ENCODE data around the gene CBFB. TPM values are rescaled to one million over a fixed set of nuclear protein-coding genes. Genes with fewer than 3 reads are reported as not detected.

CBFB gene
- total RNA-seq, 1 experiment from 2014 or later, result 79.3 TPM

DNA sequence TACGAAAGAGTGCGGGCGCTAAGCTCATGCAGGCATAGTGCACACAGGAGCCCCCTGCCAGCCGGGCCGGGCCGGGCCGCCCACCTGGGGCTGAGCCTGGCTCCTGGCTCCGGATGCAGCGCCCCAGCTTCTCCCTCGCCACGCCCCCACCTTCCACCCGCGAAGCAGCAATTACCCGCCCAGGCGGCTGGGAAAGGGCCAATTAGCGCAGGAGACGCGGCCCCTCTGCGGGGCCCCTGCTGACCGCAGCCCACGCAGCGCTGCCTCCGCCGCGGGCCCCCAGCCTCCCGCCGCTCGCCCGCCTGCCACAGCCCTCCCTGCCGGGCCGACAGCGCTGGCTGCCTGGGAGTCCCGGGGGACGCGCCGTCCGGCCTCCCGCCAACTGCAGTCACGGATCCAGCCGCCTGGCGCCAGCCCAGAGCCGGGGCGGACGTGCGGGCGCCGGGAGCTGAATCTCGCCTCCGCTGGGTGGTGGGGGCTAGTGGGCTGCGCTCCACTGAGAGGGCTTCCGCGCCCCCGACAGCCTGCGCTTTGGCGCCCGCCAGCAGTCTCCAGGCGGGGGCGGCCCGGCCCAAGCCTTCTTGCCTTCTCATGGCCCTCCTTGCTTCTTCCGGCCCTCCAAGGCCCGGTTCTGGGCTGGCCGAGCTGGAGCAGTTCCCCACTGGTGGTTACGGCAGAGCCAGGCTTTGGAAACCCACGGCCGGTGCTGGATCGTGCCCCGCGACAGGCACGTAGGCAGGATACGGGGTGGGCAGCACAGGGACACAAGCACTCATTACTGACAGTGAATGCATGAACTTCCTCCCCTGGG is 14.9 kb upstream of the CBFB start:
- Histone ChIP-seq H2AFZ (ENCODE audit: low read length) (peak overlapping the region; percentile 95), H3K9me3 (ENCODE audit: low read length) (no peaks in the 10 kb centered on the region), H3K4me3 (ENCODE audit: low read length) (peak overlapping the region; percentile 66), H3K27ac (ENCODE audit: low read length) (no peak overlapping the region), H3K9ac (ENCODE audit: low read length) (peak overlapping the region; percentile 69), H3K27me3 (ENCODE audit: low read length) (no peaks in the 10 kb centered on the region), H3K79me2 (ENCODE audit: low read length) (no peaks in the 10 kb centered on the region), H3K4me1 (ENCODE audit: low read length) (peaks cover 19% of the 10 kb centered on the region), H3K4me2 (ENCODE audit: low read depth, low read length, poor library complexity, severe bottlenecking) (peak overlapping the region; percentile 88), H3K9me2 (replicated peaks; ENCODE audit: insufficient read depth, low read length) (no peaks in the 10 kb centered on the region), H3K36me3 (ENCODE audit: insufficient read depth, low read length) (no peaks in the 10 kb centered on the region), H4K20me1 (ENCODE audit: insufficient read depth, low read depth, low read length) (no peaks in the 10 kb centered on the region)
- DNase-seq, result peak; percentile 80

DNA sequence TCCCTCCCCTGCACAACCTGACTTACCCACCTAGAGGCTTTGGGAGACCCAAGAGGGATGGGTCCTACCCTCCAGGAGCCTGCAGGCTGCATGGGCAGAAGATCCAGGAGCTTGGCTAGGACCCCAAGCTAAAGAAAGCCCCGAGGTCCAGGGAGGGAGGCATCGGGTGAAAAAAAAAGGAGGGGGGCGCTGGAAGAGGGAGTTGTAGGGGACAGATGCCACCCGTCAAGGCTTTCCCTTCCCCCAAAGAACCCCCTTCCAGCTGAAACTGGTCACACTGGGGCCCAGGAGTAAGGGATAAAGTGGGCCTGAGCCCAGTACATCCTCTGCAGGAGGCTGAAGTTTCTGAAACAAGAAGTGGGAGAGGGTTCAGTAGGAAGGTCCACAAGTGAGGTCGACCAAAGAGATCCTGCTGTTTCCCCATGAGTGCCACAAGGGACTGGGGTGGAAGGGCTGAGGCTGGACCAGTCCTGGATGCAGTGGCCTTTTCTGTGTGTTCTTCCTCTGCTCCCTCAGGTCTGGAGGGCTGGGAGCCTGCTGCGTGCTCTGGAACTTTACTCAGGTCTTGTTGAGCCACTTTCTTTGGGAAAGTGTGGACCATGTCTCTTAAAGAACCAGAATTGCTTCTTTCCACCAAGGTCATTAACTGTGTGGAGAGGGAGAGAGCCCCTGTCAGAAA is 14.2 kb upstream of the CBFB start:
- H3K4me2 ChIP-seq (ENCODE audit: low read depth, low read length, poor library complexity, severe bottlenecking), result peak overlapping the region; percentile 88
- H2AFZ ChIP-seq (ENCODE audit: low read length), result peak overlapping the region; percentile 95
- peak overlapping the region; percentile 66; the same call in 1 of the 2 replicates for H3K4me3 ChIP-seq (ENCODE audit: low read length)
- no peak overlapping the region for H3K27ac ChIP-seq (ENCODE audit: low read length)
- H3K36me3 ChIP-seq (ENCODE audit: insufficient read depth, low read length), result no peaks in the 10 kb centered on the region
- peaks cover 19% of the 10 kb centered on the region for H3K4me1 ChIP-seq (ENCODE audit: low read length)
- DNase-seq, result no peak
- no peaks in the 10 kb centered on the region for H3K79me2 ChIP-seq (ENCODE audit: low read length)
- H3K27me3 ChIP-seq (ENCODE audit: low read length), result no peaks in the 10 kb centered on the region
- no peaks in the 10 kb centered on the region for H3K9me3 ChIP-seq (ENCODE audit: low read length)
- H3K9ac ChIP-seq (ENCODE audit: low read length), result peak overlapping the region; percentile 69
- H4K20me1 ChIP-seq (ENCODE audit: insufficient read depth, low read depth, low read length), result no peaks in the 10 kb centered on the region
- no peaks in the 10 kb centered on the region for H3K9me2 ChIP-seq (replicated peaks; ENCODE audit: insufficient read depth, low read length)

DNA sequence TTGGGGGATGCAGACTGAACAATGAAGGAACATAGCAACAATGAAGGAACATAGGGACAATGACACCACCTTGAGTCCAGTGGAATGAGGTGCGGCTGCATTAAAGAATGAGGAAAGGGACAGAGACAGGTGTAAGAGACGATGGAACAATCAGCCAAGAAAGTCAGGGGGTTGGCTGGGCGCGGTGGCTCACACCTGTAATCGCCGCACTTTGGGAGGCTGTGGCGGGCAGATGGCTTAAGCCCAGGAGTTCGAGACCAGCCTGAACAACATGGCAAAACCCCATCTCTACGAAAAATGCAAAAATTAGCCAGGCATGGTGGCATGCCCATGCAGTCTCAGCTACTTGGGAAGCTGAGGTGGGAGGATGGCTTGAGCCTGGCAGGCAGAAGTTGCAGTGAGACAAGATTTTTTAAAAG is 13.6 kb upstream of the CBFB start:
- H2AFZ ChIP-seq (ENCODE audit: low read length), result no peak overlapping the region
- H3K9ac ChIP-seq (ENCODE audit: low read length), result no peak overlapping the region
- H3K9me2 ChIP-seq (replicated peaks; ENCODE audit: insufficient read depth, low read length), result no peaks in the 10 kb centered on the region
- H4K20me1 ChIP-seq (ENCODE audit: insufficient read depth, low read depth, low read length), result no peaks in the 10 kb centered on the region
- no peaks in the 10 kb centered on the region for H3K27me3 ChIP-seq (ENCODE audit: low read length)
- H3K79me2 ChIP-seq (ENCODE audit: low read length), result no peaks in the 10 kb centered on the region
- DNase-seq, result no peak
- H3K36me3 ChIP-seq (ENCODE audit: insufficient read depth, low read length), result no peaks in the 10 kb centered on the region
- H3K9me3 ChIP-seq (ENCODE audit: low read length), result no peaks in the 10 kb centered on the region
- H3K4me3 ChIP-seq (ENCODE audit: low read length), result no peak overlapping the region
- no peak overlapping the region for H3K4me2 ChIP-seq (ENCODE audit: low read depth, low read length, poor library complexity, severe bottlenecking)
- H3K27ac ChIP-seq (ENCODE audit: low read length), result no peak overlapping the region
- peaks cover 19% of the 10 kb centered on the region for H3K4me1 ChIP-seq (ENCODE audit: low read length)

DNA sequence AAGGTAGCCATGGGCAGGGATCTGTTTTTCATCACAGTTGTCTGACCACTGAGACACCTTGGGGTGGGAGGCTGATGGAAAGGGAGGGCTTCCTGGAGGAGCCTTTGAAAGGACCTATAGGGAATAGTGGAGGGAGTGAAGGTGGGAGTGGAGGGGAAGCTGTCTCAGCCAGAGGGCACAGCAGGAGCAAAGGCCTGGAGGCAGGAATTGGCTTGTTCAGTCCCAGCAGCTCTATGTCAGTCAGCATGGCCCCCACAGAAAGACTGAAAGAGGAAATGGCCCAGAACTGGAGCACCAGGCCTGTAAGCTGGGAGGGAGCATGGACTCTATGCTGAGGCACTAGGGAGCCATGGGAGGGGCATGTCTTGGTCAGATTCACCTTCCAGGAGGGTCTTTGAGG is 12.8 kb upstream of the CBFB start:
- H3K9me2 ChIP-seq (replicated peaks; ENCODE audit: insufficient read depth, low read length), result no peaks in the 10 kb centered on the region
- no peak overlapping the region for H2AFZ ChIP-seq (ENCODE audit: low read length)
- H3K4me2 ChIP-seq (ENCODE audit: low read depth, low read length, poor library complexity, severe bottlenecking), result no peak overlapping the region
- no peak overlapping the region for H3K4me3 ChIP-seq (ENCODE audit: low read length)
- H4K20me1 ChIP-seq (ENCODE audit: insufficient read depth, low read depth, low read length), result no peaks in the 10 kb centered on the region
- no peaks in the 10 kb centered on the region for H3K36me3 ChIP-seq (ENCODE audit: insufficient read depth, low read length)
- no peaks in the 10 kb centered on the region for H3K79me2 ChIP-seq (ENCODE audit: low read length)
- H3K4me1 ChIP-seq (ENCODE audit: low read length), result peaks cover 21% of the 10 kb centered on the region
- no peaks in the 10 kb centered on the region for H3K9me3 ChIP-seq (ENCODE audit: low read length)
- no peak for DNase-seq
- no peak overlapping the region for H3K27ac ChIP-seq (ENCODE audit: low read length)
- no peaks in the 10 kb centered on the region for H3K27me3 ChIP-seq (ENCODE audit: low read length)
- no peak overlapping the region for H3K9ac ChIP-seq (ENCODE audit: low read length)

DNA sequence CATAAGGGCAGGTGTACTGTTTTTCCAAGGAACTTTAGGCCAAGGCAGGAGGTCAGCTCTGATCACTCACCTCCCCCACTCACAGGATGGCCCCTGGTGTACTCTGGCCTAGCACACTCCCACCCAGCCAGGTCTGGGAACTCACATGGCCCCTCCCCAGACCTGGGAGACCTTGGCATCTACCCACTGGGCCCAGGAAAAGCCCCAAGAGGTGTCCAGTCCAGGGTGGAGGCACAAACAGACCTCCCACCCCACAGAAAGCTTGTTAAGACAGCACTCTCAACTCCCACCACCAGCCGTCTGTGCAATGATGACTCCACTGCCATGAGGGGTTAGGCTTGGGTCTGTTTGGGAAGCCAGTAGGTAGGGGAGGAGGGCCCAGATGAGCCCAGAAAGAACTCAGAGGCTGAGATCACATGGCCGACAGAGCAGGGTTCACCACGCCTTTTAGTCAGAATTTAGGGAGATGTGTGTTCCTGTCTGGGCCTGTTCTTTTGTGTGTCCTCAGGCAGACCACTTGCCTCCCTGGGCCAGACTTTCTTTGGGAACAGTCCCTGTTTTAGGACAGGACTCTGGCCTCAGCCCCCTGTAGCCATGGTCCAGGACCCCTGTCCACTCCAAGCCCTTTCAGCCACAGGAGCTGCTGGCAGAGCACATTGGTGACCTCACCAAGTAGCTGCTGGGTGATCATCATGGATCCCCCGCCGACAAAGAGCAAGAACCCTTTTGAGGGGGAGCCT is 12.1 kb upstream of the CBFB start:
- no peak overlapping the region for H3K4me2 ChIP-seq (ENCODE audit: low read depth, low read length, poor library complexity, severe bottlenecking)
- H3K9me2 ChIP-seq (replicated peaks; ENCODE audit: insufficient read depth, low read length), result no peaks in the 10 kb centered on the region
- no peaks in the 10 kb centered on the region for H3K36me3 ChIP-seq (ENCODE audit: insufficient read depth, low read length)
- no peak overlapping the region for H3K27ac ChIP-seq (ENCODE audit: low read length)
- no peaks in the 10 kb centered on the region for H3K27me3 ChIP-seq (ENCODE audit: low read length)
- H3K79me2 ChIP-seq (ENCODE audit: low read length), result no peaks in the 10 kb centered on the region
- H3K9ac ChIP-seq (ENCODE audit: low read length), result no peak overlapping the region
- H3K4me3 ChIP-seq (ENCODE audit: low read length), result no peak overlapping the region
- H4K20me1 ChIP-seq (ENCODE audit: insufficient read depth, low read depth, low read length), result no peaks in the 10 kb centered on the region
- H3K4me1 ChIP-seq (ENCODE audit: low read length), result peaks cover 25% of the 10 kb centered on the region
- no peak overlapping the region for H2AFZ ChIP-seq (ENCODE audit: low read length)
- H3K9me3 ChIP-seq (ENCODE audit: low read length), result no peaks in the 10 kb centered on the region
- DNase-seq, result no peak

DNA sequence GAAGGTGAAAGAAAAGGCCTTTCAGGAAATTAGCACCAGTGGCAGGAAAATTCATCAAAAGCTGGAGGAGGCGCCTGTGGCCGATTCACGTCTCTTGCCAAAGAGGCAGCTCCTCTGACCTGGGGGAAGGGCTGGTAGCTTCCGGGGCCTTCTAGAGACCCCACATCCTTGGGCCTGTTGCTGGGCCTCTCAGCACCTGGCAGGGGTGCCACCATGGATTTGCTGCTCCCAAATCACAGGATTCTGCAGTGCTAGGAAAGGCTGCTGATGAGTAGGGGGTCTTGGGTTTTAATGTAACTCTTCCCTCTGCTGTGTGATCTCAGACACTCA is 11.6 kb upstream of the CBFB start:
- no peak overlapping the region for H3K4me2 ChIP-seq (ENCODE audit: low read depth, low read length, poor library complexity, severe bottlenecking)
- H2AFZ ChIP-seq (ENCODE audit: low read length), result no peak overlapping the region
- H3K4me1 ChIP-seq (ENCODE audit: low read length), result peaks cover 25% of the 10 kb centered on the region
- no peaks in the 10 kb centered on the region for H3K9me3 ChIP-seq (ENCODE audit: low read length)
- no peak overlapping the region for H3K27ac ChIP-seq (ENCODE audit: low read length)
- H3K79me2 ChIP-seq (ENCODE audit: low read length), result no peaks in the 10 kb centered on the region
- H3K9me2 ChIP-seq (replicated peaks; ENCODE audit: insufficient read depth, low read length), result no peaks in the 10 kb centered on the region
- H3K36me3 ChIP-seq (ENCODE audit: insufficient read depth, low read length), result no peaks in the 10 kb centered on the region
- no peaks in the 10 kb centered on the region for H3K27me3 ChIP-seq (ENCODE audit: low read length)
- H3K4me3 ChIP-seq (ENCODE audit: low read length), result no peak overlapping the region
- DNase-seq, result no peak
- no peak overlapping the region for H3K9ac ChIP-seq (ENCODE audit: low read length)
- no peaks in the 10 kb centered on the region for H4K20me1 ChIP-seq (ENCODE audit: insufficient read depth, low read depth, low read length)

DNA sequence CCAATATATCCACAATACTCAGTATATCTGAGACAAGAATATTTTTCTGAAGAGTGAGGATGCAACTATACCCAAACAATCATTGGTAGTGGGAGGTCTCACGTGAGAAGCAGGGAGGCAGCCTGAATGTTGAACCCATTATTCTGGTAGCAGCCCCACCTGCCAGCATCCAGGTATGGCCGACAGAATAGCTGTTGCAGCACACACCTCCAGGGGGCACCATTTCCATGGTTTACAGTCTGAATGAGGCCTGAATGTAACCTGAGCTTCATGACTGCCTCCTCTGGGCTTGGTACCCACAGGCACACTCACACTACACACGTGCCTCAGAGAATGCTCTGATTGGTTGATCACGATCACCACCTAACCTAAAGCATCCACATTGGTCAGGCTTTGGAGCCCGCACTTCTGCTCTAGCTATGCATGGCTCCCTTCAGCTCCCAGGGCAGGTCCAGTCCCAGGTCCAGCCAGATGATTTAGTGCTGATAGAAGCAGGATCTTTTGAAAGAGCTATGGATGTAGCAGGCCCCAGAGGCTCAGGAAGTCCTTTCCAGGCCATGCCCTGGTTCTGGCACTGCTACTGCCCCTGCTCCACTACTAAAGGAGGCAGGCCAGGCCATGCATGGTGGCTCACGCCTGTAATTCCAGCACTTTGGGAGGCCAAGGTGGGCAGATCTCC is 11.0 kb upstream of the CBFB start:
- no peaks in the 10 kb centered on the region for H4K20me1 ChIP-seq (ENCODE audit: insufficient read depth, low read depth, low read length)
- no peak overlapping the region for H3K4me3 ChIP-seq (ENCODE audit: low read length)
- no peak overlapping the region for H3K27ac ChIP-seq (ENCODE audit: low read length)
- peak; percentile 98 for DNase-seq
- no peak overlapping the region for H3K4me2 ChIP-seq (ENCODE audit: low read depth, low read length, poor library complexity, severe bottlenecking)
- no peak overlapping the region for H3K9ac ChIP-seq (ENCODE audit: low read length)
- H2AFZ ChIP-seq (ENCODE audit: low read length), result peak overlapping the region; percentile 37; the same call in 1 of the 2 replicates
- no peaks in the 10 kb centered on the region for H3K36me3 ChIP-seq (ENCODE audit: insufficient read depth, low read length)
- H3K27me3 ChIP-seq (ENCODE audit: low read length), result no peaks in the 10 kb centered on the region
- H3K79me2 ChIP-seq (ENCODE audit: low read length), result no peaks in the 10 kb centered on the region
- peaks cover 25% of the 10 kb centered on the region for H3K4me1 ChIP-seq (ENCODE audit: low read length)
- H3K9me3 ChIP-seq (ENCODE audit: low read length), result no peaks in the 10 kb centered on the region
- H3K9me2 ChIP-seq (replicated peaks; ENCODE audit: insufficient read depth, low read length), result no peaks in the 10 kb centered on the region

DNA sequence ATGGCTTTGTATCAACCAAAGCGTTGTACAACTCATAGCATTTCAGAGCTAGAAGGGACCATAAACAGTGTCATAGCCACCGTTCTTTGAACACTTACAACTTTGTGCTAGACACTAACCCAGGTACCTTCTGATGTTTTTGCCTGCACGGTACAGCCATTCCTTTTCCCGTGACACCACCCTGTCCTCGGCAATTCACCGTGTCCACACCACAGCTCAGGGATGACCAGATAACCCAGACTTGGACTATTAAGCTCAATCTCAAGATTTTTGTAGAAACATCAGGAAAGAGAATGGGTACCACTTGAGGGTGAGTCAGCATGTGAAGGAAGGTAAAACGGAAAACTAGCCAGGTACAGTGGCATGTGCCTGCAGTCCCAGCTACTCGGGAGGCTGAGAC is 9.8 kb upstream of the CBFB start:
- Histone ChIP-seq H3K36me3 (ENCODE audit: insufficient read depth, low read length) (no peaks in the 10 kb centered on the region), H3K27me3 (ENCODE audit: low read length) (no peaks in the 10 kb centered on the region), H4K20me1 (ENCODE audit: insufficient read depth, low read depth, low read length) (no peaks in the 10 kb centered on the region), H3K9me2 (replicated peaks; ENCODE audit: insufficient read depth, low read length) (no peaks in the 10 kb centered on the region), H3K4me2 (ENCODE audit: low read depth, low read length, poor library complexity, severe bottlenecking) (no peak overlapping the region), H3K4me3 (ENCODE audit: low read length) (no peak overlapping the region), H3K27ac (ENCODE audit: low read length) (no peak overlapping the region), H3K4me1 (ENCODE audit: low read length) (peaks cover 15% of the 10 kb centered on the region), H3K79me2 (ENCODE audit: low read length) (no peaks in the 10 kb centered on the region), H2AFZ (ENCODE audit: low read length) (peak overlapping the region; percentile 21; the same call in 1 of the 2 replicates), H3K9ac (ENCODE audit: low read length) (no peak overlapping the region), H3K9me3 (ENCODE audit: low read length) (no peaks in the 10 kb centered on the region)
- DNase-seq, result no peak
